Activated CD4-positive, alpha-beta memory T cell treated with anti-CD3 and anti-CD28 coated beads for 36 hours (primary cell): ENCODE measurements around the gene LAMC3. TPM values are rescaled to one million over a fixed set of nuclear protein-coding genes. Genes with fewer than 3 reads are reported as not detected.

Experiments used
- CTCF ChIA-PET: fragments of 350-600 bp; sonication (Branson Sonifier 250); formaldehyde crosslinking; loops from one replicate; lab custom pipeline; 2021; ENCODE audit warnings: antibody characterized with exemption, inconsistent platforms; lab: Charles Lee
- POLR2A ChIA-PET: fragments of 350-600 bp; sonication (Branson Sonifier 250); formaldehyde crosslinking; loops from one replicate; lab custom pipeline; 2021; ENCODE audit warnings: antibody characterized with exemption; lab: Charles Lee
- DNase-seq: peaks from one replicate; pipeline ENCODE4 v3.0.0-alpha.2; 2020
- H3K27ac Mint-ChIP-seq: one replicate; pipeline ENCODE4 v1.8.0; 2021; ENCODE audit warnings: mixed read lengths
- H3K27me3 Mint-ChIP-seq: one replicate; pipeline ENCODE4 v1.8.0; 2021; ENCODE audit warnings: mixed read lengths
- H3K36me3 Mint-ChIP-seq: one replicate; pipeline ENCODE4 v1.8.0; 2021; ENCODE audit warnings: mixed read lengths
- H3K4me1 Mint-ChIP-seq: one replicate; pipeline ENCODE4 v1.8.0; 2021; ENCODE audit warnings: low read depth, mixed read lengths
- H3K4me3 Mint-ChIP-seq: one replicate; pipeline ENCODE4 v1.8.0; 2021; ENCODE audit warnings: mild to moderate bottlenecking, mixed read lengths
- H3K9me3 Mint-ChIP-seq: one replicate; pipeline ENCODE4 v1.8.0; 2021; ENCODE audit warnings: mixed read lengths
- intact Hi-C: fragments of 100-400 bp; cut with micrococcal nuclease; formaldehyde crosslinking; loops from one replicate; pipeline ENCODE4 v1.15.1; 2023
- total RNA-seq, 2 experiments: library from RNA; stranded (reverse); gene quantifications; one replicate each; pipeline ENCODE4 v1.2.3, GENCODE V29; 2021

The LAMC3 gene
- total RNA-seq: under 1 TPM; 0.12 to 0.34 TPM

DNA sequence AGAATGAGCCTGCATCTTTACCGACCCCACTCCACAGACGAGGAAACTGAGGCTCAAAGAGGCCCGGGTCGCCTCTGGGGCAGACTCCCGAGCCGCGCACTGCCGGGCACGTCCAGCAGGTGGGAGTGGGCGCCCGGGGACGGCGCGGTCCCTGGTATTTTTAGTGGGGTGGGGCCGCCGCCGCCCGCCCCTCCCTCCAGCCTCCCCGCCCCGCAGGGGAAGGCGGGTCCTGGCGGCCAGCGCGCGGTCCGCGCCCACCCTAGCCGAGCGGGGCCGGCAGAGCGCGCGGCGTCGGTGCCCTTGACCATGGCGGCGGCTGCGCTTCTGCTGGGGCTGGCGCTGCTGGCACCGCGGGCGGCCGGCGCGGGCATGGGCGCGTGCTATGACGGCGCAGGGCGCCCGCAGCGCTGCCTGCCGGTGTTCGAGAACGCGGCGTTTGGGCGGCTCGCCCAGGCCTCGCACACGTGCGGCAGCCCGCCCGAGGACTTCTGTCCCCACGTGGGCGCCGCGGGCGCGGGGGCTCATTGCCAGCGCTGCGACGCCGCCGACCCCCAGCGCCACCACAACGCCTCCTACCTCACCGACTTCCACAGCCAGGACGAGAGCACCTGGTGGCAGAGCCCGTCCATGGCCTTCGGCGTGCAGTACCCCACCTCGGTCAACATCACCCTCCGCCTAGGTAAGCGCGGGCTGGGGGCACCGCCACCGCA, at the start of gene LAMC3:
Gene LAMC3, plus strand, starts transcription at position 266 of the 710 bp plus-strand sequence. Its CDS starts 41 bp downstream, at position 307.
- no peak for DNase-seq
- peaks cover 32% of the 10 kb centered on the region for H3K27me3 Mint-ChIP-seq
- H3K27ac Mint-ChIP-seq: no peak within 1 kb of the TSS
- intact Hi-C loops: no loop called here
- H3K4me3 Mint-ChIP-seq: no peak within 1 kb of the TSS
- H3K4me1 Mint-ChIP-seq: no peaks in the 10 kb centered on the region
- POLR2A ChIA-PET: no interaction called here
- no peaks in the 10 kb centered on the region for H3K9me3 Mint-ChIP-seq
- CTCF ChIA-PET: no interaction called here
- no peaks in the 10 kb centered on the region for H3K36me3 Mint-ChIP-seq

DNA sequence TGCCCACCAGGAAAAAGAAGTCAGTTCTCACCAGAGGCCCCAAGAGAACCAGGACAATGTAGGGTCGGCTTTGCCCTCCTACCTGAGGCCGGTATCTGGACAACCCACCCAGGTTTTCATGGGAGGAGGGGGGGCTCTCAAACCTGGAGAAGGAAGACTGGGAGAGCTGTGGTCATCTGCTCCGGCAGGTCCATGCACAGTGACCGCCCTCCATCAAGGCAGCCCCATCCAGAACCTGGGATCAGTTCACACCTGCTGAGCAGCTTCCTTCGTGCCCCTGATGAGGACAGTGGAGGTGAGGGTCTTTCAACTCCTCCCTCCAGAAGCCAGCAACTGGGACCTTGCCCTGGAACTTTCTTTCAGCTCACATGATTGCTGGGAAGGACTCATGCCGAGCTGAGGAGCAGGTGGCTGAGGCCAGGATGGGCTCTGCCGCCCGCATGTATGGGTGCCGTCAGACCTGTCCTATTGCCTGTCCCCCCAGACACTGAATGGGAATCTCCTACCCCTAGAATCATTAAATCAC, 49.1 kb upstream of the LAMC3 start:
- Mint-ChIP-seq H3K27me3 (no peaks in the 10 kb centered on the region), H3K27ac (no peak overlapping the region), H3K4me3 (no peak overlapping the region), H3K9me3 (peaks cover 4% of the 10 kb centered on the region), H3K4me1 (no peaks in the 10 kb centered on the region), H3K36me3 (no peaks in the 10 kb centered on the region)
- DNase-seq: no peak
- intact Hi-C loops: no loop called here
- ChIA-PET CTCF (no interaction called here), POLR2A (no interaction called here)

DNA sequence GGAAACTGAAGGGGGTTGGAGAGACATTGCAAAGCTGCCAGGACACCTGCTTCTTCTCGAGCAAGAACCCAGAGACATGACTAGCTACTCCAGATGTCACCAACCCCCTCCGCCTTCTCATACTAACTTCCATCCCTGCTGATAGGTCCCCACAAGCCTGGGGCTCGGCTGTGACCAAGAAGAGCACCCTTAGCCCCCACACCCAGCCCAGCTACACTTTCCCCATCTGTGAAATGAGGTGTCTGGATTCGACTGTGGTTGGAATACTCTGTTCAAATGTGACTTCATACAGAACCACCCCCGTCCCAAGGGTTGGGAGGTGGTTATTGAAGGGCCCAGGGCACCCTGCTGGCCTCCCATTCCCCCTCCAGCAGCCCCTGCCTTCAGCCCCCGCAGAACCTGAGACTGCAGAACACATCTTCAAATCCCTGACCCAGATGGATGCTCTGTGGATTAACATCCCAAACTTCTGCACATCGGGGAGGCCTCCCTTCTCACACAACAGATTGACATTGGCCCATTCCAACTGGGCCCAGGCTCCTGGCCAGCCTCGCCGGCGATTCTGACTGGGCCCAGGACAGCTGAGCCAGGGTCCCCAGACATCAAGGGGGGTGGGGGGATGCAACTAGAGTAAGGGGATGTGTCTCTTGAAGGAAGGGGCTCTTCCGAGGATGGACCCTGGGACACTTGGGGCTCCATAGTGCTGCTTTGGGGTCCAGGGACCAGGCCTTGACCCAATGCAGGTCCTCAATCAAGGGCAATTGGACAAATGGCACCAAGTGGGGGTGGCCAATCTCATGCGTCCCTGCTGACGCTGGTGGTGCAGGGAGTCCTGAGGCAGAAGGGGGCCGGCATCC, 48.2 kb upstream of the LAMC3 start:
- Mint-ChIP-seq H3K27ac (no peak overlapping the region), H3K27me3 (no peaks in the 10 kb centered on the region), H3K4me3 (no peak overlapping the region), H3K4me1 (no peaks in the 10 kb centered on the region), H3K36me3 (no peaks in the 10 kb centered on the region), H3K9me3 (peaks cover 4% of the 10 kb centered on the region)
- intact Hi-C loops: no loop called here
- CTCF ChIA-PET: no interaction called here
- POLR2A ChIA-PET: no interaction called here
- no peak for DNase-seq

DNA sequence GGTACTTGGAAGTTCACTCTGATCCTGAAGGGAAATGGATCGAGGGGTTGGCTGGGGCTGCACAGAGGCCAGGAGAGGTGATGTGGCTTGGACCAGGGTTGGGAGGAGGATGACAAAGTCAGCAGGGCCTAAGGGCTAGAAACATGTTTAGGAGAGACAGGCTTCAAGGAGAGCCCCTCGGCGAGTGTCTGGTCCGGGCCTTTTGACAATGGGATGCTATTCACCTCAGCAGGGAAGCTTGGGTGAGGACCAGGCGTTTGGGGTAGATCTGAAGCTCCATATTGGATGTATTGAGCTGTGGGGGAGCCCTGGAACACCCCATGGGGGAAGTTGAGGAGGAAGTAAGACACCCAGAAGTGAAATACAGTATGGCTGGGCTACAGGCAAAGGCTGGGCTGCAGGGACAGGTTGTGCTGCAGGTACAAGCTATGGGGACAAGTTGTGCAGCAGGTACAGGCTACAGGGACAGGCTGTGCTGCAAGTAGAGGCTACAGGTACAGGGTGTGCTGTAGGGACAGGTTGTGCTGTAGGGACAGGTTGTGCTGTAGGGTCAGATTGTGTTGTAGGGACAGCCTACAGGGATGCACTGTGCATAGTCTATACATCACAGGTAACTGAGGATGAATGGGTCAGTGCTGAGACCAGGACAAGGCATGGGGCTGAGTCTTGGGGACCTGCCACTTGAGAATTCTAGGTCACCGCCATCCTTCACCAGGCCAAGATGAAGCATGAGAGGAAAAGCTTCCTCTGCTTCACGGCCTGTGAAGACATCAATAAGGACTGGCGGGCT, 47.3 kb upstream of the LAMC3 start:
- Mint-ChIP-seq H3K4me1 (no peaks in the 10 kb centered on the region), H3K27ac (no peak overlapping the region), H3K27me3 (peaks cover 5% of the 10 kb centered on the region), H3K9me3 (peaks cover 4% of the 10 kb centered on the region), H3K4me3 (no peak overlapping the region), H3K36me3 (no peaks in the 10 kb centered on the region)
- no peak for DNase-seq
- intact Hi-C loops: no loop called here
- ChIA-PET CTCF (no interaction called here), POLR2A (no interaction called here)

DNA sequence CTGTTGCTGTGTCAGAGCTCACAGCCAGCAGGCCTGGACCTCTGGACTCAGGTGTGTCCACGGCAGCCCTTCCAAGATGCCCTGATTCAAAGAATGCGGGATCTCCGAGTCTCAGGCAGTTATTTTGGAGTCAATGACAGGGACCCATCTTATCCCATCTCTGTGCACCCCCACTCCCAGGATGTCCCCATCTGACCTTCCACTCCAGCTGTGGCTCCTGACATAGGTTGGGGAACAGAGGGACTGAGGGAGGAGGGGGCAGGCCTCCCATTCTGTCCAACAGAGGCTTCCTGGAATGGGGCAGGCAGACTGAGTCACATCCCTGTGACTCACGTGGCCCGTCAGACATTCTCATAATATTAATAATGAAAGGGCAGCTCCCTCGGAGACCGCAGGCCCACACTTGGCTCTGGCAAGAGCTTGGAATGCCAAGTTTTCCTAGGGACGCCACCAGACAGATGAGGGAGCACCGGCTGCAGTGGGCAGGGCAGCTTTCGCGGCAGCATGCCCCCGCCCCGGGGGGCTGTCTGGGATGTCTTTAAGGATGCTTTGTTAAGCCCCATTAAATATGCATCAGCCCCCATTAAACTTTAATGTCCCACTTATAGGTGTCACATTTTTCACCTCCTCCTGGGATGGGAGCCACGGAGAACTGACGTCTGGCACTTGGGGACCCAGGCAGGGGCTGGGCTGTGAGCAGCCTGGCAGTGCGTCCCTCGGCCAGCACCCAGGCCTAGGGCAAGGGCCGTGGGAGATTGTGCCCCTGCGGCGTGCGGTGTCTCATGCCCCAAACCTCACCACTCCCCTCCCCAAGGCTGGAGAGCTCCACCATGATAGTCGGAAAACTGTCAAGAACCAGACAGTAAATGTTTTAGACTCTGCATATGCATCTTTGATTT, 46.3 kb upstream of the LAMC3 start:
- DNase-seq: no peak
- Mint-ChIP-seq H3K27ac (no peak overlapping the region), H3K27me3 (peaks cover 5% of the 10 kb centered on the region), H3K4me3 (no peak overlapping the region), H3K9me3 (peaks cover 4% of the 10 kb centered on the region), H3K36me3 (no peaks in the 10 kb centered on the region), H3K4me1 (no peaks in the 10 kb centered on the region)
- POLR2A ChIA-PET: no interaction called here
- CTCF ChIA-PET: no interaction called here
- intact Hi-C loops: no loop called here

DNA sequence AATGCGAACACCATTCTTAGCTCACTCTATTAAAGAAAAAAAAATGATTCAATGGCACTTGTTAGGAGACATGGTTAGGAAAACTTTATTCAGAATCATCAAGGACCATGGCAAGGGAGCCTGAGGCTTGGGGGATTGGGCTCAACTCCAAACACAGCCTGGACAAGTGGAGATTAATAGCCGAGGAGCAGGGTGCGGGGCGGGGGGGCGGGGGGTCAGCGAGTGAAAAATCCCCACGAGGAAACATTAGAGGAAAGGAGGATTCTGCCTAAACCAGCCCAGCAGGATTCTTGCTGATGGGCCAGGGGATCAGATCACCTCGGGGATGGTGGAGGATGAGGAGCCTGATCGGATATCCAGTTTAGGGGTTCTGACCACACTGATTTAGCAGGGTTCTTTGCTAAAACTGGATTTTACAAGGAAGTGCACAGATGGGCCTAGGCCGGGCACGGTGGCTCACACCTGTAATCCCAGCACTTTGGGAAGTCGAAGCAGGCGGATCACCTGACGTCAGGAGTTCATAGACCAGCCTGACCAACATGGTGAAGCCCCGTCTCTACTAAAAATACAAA, 45.6 kb upstream of the LAMC3 start:
- no peak for DNase-seq
- POLR2A ChIA-PET: no interaction called here
- H3K4me1 Mint-ChIP-seq: no peaks in the 10 kb centered on the region
- peaks cover 5% of the 10 kb centered on the region for H3K27me3 Mint-ChIP-seq
- no peak overlapping the region for H3K27ac Mint-ChIP-seq
- intact Hi-C loops: no loop called here
- H3K9me3 Mint-ChIP-seq: peaks cover 4% of the 10 kb centered on the region
- no peak overlapping the region for H3K4me3 Mint-ChIP-seq
- no peaks in the 10 kb centered on the region for H3K36me3 Mint-ChIP-seq
- CTCF ChIA-PET: no interaction called here

DNA sequence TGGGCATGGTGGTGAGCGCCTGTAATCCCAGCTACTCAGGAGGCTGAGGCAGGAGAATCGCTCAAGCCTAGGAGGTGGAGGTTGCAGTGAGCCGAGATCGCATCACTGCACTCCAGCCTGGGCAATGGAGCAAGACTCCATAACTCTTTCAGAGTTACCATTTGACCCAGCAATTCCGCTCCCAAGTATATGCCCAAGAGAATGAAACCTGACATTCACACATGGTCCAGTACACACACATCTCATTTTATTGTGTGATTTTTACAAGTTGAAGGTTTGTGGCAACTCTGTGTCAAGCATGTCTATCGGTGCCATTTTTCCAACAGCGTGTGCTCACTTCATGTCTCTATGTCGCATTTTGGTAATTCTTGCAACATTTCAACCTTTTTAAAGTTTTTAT, 45.1 kb upstream of the LAMC3 start:
- ChIA-PET CTCF (interaction anchor here (0.6 kb wide), 1 partner anchor 59 kb away, joined by 3 read pairs; no protein-coding TSS in a partner anchor), POLR2A (no interaction called here)
- Mint-ChIP-seq H3K9me3 (peaks cover under 1% of the 10 kb centered on the region), H3K27me3 (peaks cover 5% of the 10 kb centered on the region), H3K4me1 (no peaks in the 10 kb centered on the region), H3K27ac (no peak overlapping the region), H3K36me3 (no peaks in the 10 kb centered on the region), H3K4me3 (no peak overlapping the region)
- DNase-seq: no peak
- intact Hi-C loops: no loop called here

DNA sequence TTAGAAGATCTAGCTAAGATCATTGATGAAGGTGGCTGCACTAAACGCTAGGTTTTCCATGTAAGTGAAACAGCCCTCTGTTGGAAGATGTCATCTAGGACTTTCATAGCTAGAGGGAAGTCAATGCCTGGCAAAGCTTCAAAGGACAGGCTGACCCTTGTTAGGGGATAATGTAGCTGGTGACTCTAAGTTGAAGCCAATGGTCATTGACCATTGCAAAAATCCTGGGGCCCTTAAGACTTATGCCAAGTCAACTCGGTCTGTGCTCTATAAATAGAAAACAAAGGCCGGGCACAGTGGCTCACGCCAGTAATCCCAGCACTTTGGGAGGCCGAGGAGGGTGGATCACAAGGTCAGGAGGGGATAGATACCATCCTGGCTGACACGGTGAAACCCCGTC, 43.3 kb upstream of the LAMC3 start:
- H3K9me3 Mint-ChIP-seq: no peaks in the 10 kb centered on the region
- no peak for DNase-seq
- intact Hi-C loops: no loop called here
- no peaks in the 10 kb centered on the region for H3K36me3 Mint-ChIP-seq
- POLR2A ChIA-PET: no interaction called here
- no peaks in the 10 kb centered on the region for H3K4me1 Mint-ChIP-seq
- no peak overlapping the region for H3K4me3 Mint-ChIP-seq
- H3K27me3 Mint-ChIP-seq: peaks cover 5% of the 10 kb centered on the region
- no peak overlapping the region for H3K27ac Mint-ChIP-seq
- CTCF ChIA-PET: interaction anchor here (0.6 kb wide), 1 partner anchor 261 kb away, joined by 3 read pairs; no protein-coding TSS in a partner anchor

DNA sequence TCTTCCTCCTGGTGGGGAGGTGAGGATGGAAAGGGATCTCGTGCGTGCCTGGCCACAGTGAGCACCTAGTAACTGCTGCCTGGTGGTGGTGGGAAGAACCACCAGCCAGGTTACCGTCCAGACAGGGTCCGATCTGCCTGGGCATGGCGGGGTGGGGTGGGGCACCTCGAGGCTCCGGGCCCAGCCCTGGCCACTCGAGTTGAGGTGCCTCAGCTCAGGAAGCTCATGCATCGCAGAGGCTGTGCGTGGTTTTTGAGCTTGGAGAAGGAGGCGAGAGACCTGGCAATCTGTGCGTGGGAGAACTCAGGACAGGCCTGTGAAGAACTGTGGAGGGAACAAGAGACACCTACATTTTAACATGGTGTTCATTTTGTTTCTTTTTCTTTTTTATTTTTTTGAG, 38.9 kb upstream of the LAMC3 start:
- Mint-ChIP-seq H3K4me3 (no peak overlapping the region), H3K9me3 (no peaks in the 10 kb centered on the region), H3K4me1 (no peaks in the 10 kb centered on the region), H3K36me3 (no peaks in the 10 kb centered on the region), H3K27me3 (peaks cover 14% of the 10 kb centered on the region), H3K27ac (no peak overlapping the region)
- ChIA-PET POLR2A (no interaction called here), CTCF (no interaction called here)
- intact Hi-C loops: no loop called here
- DNase-seq: no peak

DNA sequence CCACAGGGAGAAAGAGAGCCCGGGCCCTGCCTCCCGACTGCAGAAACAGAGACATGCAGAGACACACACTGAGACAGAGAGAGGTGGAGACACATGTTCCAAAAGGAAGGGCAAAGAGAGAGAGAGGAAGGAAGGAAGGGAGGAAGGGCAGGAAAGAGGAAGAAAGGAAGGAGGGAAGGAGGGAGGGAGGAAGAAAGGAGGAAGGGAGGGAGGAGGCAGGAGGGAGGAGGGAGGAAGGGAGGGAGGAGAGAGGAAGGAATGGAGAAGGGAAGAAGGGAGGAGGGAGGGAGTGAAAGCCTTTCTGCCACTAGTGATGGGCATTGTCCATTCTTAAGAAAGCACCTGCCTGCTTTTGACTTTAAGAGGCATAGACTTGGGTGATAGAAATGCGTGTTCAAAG, 38.1 kb upstream of the LAMC3 start:
- Mint-ChIP-seq H3K4me1 (no peaks in the 10 kb centered on the region), H3K27me3 (peaks cover 16% of the 10 kb centered on the region), H3K4me3 (no peak overlapping the region), H3K36me3 (no peaks in the 10 kb centered on the region), H3K9me3 (no peaks in the 10 kb centered on the region), H3K27ac (no peak overlapping the region)
- ChIA-PET POLR2A (no interaction called here), CTCF (interaction anchor here (0.9 kb wide), 1 partner anchor 76 kb away, joined by 3 read pairs; no protein-coding TSS in a partner anchor)
- intact Hi-C loops: no loop called here
- DNase-seq: no peak

DNA sequence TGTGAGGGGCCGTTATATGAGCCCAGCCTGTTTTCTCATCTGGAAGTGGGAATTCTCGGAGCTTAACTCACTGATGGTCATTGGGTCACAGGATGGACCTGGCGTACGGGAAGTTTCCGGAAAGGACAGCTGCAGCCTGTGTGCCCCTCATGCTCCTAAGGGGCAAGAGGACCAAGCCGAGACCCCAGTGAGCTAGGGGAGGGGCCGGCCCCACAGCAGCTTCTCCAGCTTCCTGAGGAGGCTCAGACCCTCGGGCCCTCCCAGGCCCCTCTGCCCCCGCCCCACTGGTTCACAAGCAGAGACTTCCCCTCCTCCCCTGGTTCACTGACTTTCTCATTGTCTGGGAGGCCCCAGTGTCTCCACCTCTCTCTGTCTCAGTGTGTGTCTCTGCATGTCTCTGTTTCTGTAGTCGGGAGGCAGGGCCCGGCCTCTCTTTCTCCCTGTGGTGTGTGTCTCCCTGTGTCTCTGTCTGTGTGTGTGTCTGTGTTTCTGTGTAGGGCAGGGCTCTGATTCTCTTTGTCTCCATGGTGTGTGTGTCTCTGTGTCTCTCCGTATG, 37.6 kb upstream of the LAMC3 start:
- intact Hi-C loops: no loop called here
- POLR2A ChIA-PET: no interaction called here

More for the DNA sequence above, 37.6 kb upstream of the LAMC3 start:
- H3K9me3 Mint-ChIP-seq: no peaks in the 10 kb centered on the region
- no peaks in the 10 kb centered on the region for H3K4me1 Mint-ChIP-seq
- CTCF ChIA-PET: interaction anchor here (0.9 kb wide), 1 partner anchor 75 kb away, joined by 3 read pairs; no protein-coding TSS in a partner anchor
- peaks cover 15% of the 10 kb centered on the region for H3K27me3 Mint-ChIP-seq
- no peak overlapping the region for H3K27ac Mint-ChIP-seq
- DNase-seq: no peak
- H3K36me3 Mint-ChIP-seq: no peaks in the 10 kb centered on the region
- no peak overlapping the region for H3K4me3 Mint-ChIP-seq
